ENCODE measurements around the gene FER1L5. TPM values are rescaled to one million over a fixed set of nuclear protein-coding genes. Genes with fewer than 3 reads are reported as not detected.
A peak's percentile ranks its signal among the peaks of the same experiment; 100 is the strongest.

The FER1L5 gene
- total and polyA plus RNA-seq, 9 of the 15 experiments (the other 6 are each of a cell fraction or from before 2014, with no cell fraction given), result 0.01 TPM; not detected in 6

DNA sequence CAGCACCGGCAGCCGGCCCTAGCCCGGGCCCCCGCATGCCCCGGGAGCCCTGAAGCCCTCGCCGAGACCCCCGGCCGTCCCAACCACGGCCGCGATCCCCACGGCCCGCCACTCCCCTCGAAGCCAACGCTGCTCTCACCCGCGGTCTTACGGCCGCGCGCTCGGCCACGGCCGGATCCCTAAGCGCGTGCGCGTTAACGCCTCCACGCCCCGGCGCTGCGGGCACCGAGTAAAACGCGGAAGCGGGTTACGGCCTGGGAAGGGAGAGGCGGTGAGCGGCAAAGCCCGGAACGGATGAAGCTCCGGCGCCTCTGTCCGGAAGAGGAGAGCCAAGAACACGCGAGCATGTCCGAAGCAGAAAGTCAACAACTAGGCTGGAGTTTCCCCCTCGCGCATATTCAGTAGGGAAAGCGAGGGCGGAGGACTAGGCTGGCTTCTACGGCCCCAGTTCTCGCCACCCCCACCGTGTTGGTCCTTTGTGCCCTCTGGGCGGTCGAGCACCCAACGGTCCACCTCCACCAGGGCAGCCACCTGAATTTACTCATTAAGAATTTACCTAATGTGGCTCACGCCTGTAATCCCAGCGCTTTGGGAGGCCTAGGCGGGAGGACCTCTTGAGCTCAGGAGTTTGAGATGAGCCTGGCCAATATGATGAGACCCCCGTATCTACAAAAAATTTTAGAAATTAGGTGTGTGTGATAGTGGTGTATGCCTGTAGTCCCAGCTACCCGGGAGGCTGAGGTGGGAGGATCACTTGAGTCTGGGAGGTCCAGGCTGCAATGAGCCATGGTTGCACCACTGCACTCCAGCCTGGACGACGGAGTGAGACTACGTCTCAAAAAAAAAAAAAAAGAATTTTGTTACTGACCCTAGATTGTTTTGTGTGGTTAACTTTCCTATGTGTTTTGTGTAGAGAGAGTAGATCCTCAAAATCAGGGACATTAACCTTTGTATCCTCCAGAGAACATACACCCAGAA, 4.1 kb upstream of the FER1L5 start, which contains the start of gene KANSL3 (continued):
- TF ChIP-seq SAFB2 (IDR thresholded peaks at IDR 0.05; ENCODE audit: borderline replicate concordance, low read depth, low read length, severe bottlenecking) (no peak), MBD2 (IDR thresholded peaks at IDR 0.05; ENCODE audit: borderline replicate concordance, low read depth) (peak; percentile 54), E2F3 (CRISPR knock-in tag; IDR thresholded peaks at IDR 0.05) (peak; percentile 80; the same call in 1 of the 2 replicates), SP1 (CRISPR knock-in tag; IDR thresholded peaks at IDR 0.05) (peak; percentile 97), PTBP1 (IDR thresholded peaks at IDR 0.05; ENCODE audit: low read depth, low read length) (no peak), RBM15 (IDR thresholded peaks at IDR 0.05; ENCODE audit: insufficient read depth, low read length) (no peak), TAF9B (IDR thresholded peaks at IDR 0.05; ENCODE audit: partially characterized antibody) (peak; percentile 62), RFX7 (CRISPR knock-in tag; IDR thresholded peaks at IDR 0.05) (no peak), FOXA3 (CRISPR knock-in tag; conservative IDR thresholded peaks at IDR 0.05 in 1 of 2, IDR thresholded peaks at IDR 0.05 in 1 of 2) (peak in 1 of 2 experiments; percentile 82; a peak in 2 of 4 replicates), ZNF561 (CRISPR knock-in tag; conservative IDR thresholded peaks at IDR 0.05) (no peak), TAF7 (tag; IDR thresholded peaks at IDR 0.05) (no peak), KAT8 (IDR thresholded peaks at IDR 0.05; ENCODE audit: low read depth) (no peak), ZNF668 (CRISPR knock-in tag; IDR thresholded peaks at IDR 0.05) (no peak), ZNF75A (CRISPR knock-in tag; IDR thresholded peaks at IDR 0.05) (no peak), MCM3 (IDR thresholded peaks at IDR 0.05) (no peak), POLR3A (IDR thresholded peaks at IDR 0.05; ENCODE audit: borderline replicate concordance, extremely low read depth, insufficient read depth, insufficient read length) (no peak), SAP30 (IDR thresholded peaks at IDR 0.05; ENCODE audit: borderline replicate concordance, insufficient read depth, low read depth, low read length, poor library complexity, severe bottlenecking) (no peak), PCBP1 (IDR thresholded peaks at IDR 0.05; ENCODE audit: low read depth, low read length, poor library complexity, severe bottlenecking) (no peak)
- TF ChIP-seq, protein P1, sequence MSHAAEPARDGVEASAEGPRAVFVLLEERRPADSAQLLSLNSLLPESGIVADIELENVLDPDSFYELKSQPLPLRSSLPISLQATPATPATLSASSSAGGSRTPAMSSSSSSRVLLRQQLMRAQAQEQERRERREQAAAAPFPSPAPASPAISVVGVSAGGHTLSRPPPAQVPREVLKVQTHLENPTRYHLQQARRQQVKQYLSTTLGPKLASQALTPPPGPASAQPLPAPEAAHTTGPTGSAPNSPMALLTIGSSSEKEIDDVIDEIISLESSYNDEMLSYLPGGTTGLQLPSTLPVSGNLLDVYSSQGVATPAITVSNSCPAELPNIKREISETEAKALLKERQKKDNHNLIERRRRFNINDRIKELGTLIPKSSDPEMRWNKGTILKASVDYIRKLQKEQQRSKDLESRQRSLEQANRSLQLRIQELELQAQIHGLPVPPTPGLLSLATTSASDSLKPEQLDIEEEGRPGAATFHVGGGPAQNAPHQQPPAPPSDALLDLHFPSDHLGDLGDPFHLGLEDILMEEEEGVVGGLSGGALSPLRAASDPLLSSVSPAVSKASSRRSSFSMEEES (CRISPR knock-in tag; IDR thresholded peaks at IDR 0.05), result peak; percentile 15; the same call in 1 of the 2 replicates
- TF ChIP-seq, protein P2, sequence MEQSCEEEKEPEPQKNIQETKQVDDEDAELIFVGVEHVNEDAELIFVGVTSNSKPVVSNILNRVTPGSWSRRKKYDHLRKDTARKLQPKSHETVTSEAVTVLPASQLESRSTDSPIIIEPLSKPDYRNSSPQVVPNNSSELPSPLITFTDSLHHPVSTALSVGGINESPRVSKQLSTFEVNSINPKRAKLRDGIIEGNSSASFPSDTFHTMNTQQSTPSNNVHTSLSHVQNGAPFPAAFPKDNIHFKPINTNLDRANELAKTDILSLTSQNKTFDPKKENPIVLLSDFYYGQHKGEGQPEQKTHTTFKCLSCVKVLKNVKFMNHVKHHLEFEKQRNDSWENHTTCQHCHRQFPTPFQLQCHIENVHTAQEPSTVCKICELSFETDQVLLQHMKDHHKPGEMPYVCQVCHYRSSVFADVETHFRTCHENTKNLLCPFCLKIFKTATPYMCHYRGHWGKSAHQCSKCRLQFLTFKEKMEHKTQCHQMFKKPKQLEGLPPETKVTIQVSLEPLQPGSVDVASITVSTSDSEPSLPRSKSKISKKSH (CRISPR knock-in tag; IDR thresholded peaks at IDR 0.05), result no peak
- TF ChIP-seq, protein P3, sequence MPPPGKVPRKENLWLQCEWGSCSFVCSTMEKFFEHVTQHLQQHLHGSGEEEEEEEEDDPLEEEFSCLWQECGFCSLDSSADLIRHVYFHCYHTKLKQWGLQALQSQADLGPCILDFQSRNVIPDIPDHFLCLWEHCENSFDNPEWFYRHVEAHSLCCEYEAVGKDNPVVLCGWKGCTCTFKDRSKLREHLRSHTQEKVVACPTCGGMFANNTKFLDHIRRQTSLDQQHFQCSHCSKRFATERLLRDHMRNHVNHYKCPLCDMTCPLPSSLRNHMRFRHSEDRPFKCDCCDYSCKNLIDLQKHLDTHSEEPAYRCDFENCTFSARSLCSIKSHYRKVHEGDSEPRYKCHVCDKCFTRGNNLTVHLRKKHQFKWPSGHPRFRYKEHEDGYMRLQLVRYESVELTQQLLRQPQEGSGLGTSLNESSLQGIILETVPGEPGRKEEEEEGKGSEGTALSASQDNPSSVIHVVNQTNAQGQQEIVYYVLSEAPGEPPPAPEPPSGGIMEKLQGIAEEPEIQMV (tag; conservative IDR thresholded peaks at IDR 0.05; ENCODE audit: low read depth), result no peak
